Umbilical cord (tissue), 2 donors: Measurements from ENCODE around the gene MUC16. TPM values are rescaled to one million over a fixed set of nuclear protein-coding genes. Genes with fewer than 3 reads are reported as not detected.

ENCODE experiments used
- DNase-seq: peaks from one replicate; pipeline ENCODE4 v3.0.0-alpha.2; 2015; ENCODE audit warnings: low spot score
- total RNA-seq: library from RNA; depleted of rRNA; stranded (reverse); fragments of >200 nt; gene quantifications from one replicate; pipeline ENCODE4 v1.2.3, GENCODE V29; 2014; ENCODE audit warnings: low replicate concordance; ENCODE audit not compliant: insufficient read depth

MUC16 gene
- total RNA-seq, 1 donor from 2014 or later = 2.9 TPM

- DNase-seq = no peak
These were observed 778 bp downstream of the MUC16 start for GRCh38 chr19:9009431-9009830.

GRCh38 chr19:9008667-9009066, 1.5 kb downstream of the MUC16 start:
- no peak for DNase-seq

- DNase-seq = no peak
These were observed 9.3 kb downstream of the MUC16 start for GRCh38 chr19:9000933-9001332.

DNA sequence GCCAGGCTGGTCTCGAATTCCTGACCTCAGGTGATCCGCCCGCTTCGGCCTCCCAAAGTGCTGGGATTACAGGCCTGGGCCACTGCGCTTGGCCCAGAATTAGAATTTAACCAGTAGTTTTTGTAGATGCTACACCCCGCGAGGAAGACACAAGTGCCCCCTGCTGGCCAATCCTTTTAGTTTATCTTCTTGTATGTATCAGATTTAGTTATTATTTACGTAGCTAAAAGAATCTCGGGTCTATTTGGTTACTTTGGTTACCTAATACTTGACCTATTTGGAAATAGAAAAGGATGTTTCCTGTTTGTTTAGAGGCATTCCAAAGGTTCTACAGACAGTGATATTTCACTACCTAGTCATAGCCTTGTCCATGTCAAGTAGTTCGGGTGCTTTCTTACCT, 22.0 kb downstream of the MUC16 start:
- no peak for DNase-seq

- no peak for DNase-seq
These were observed 23.9 kb downstream of the MUC16 start for GRCh38 chr19:8986296-8986695.

DNA sequence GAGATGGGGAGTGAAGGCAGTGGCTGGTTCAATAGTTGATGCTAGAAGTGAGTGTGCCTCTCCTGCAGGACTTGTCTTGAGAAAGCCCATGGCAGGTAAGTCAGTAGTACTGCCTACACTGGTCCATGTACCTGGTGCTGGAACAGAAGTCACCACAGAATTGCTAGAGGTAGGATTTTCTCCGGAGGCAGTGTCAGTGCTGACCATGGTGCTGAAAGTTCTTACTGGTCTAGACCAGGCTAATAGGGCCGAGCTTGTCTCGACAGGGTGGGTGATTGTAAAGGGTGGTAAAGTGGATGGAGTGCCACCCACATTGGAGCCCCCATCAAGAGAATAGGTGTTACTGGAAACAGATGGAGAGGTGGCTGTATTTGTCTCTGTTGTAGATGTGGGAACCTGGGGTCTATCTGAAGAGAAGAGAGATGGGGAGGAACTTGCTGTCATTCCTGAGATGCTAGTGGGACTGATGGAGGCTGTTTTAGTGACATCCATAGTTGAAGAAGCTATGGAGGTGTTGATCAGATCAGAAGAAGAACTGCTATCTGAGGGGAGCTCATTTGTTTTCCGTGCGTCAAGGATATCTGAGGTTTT, 36.6 kb downstream of the MUC16 start:
- DNase-seq = no peak

GRCh38 chr19:8965887-8966286, 44.3 kb downstream of the MUC16 start:
- no peak for DNase-seq

Other genes starting within 250 kb of the MUC16 start
- gene ZNF558, start 178.1 kb downstream of the MUC16 start, total RNA-seq = 33.2 TPM
- gene MBD3L1, start 178.0 kb downstream of the MUC16 start, total RNA-seq = not detected
- 1.2 TPM for gene OR1M1, start 76.7 kb upstream of the MUC16 start, total RNA-seq
- 4.8 TPM for gene OR7G2, start 97.1 kb upstream of the MUC16 start, total RNA-seq
- not detected for gene OR7G1, start 105.4 kb upstream of the MUC16 start, total RNA-seq
- gene OR7G3, start 116.5 kb upstream of the MUC16 start, total RNA-seq = not detected
- 24.8 TPM for gene ZNF317, start 130.0 kb upstream of the MUC16 start, total RNA-seq
- gene OR7D2, start 168.6 kb upstream of the MUC16 start, total RNA-seq = 0.48 TPM
- gene OR7D4, start 209.2 kb upstream of the MUC16 start, total RNA-seq = 4.3 TPM
- gene OR7E24, start 240.5 kb upstream of the MUC16 start, total RNA-seq = not detected